Left lung (tissue), 10 donors: ENCODE results near the gene MPPED1. TPM values are rescaled to one million over a fixed set of nuclear protein-coding genes. Genes with fewer than 3 reads are reported as not detected.

Source experiments
- ATAC-seq: fragments of 200-7000 bp; cut with Tn5 transposase; one replicate; pipeline ENCODE4 v1.9.1; 2020; ENCODE audit warnings: moderate library complexity
- DNase-seq, 4 donors: peaks; one replicate each; pipeline ENCODE4 v3.0.0-alpha.2; 2013 to 2020
- H3K27ac ChIP-seq, 2 donors: fragments of 200-600 bp; sonication (generic) in 1 of 2; one replicate each; pipeline versions ENCODE4 v1.5.0 to v1.8.0; 2020 to 2021
- H3K27me3 ChIP-seq, 2 donors: fragments of 200-600 bp; sonication (generic) in 1 of 2; one replicate each; pipeline versions ENCODE4 v1.5.0 to v1.8.0; 2020 to 2021
- H3K36me3 ChIP-seq, 2 donors: fragments of 200-600 bp; sonication (generic) in 1 of 2; one replicate each; pipeline versions ENCODE4 v1.5.0 to v1.8.0; 2020 to 2021
- H3K4me1 ChIP-seq, 2 donors: fragments of 200-600 bp; one replicate each; pipeline ENCODE4 v1.8.0; 2021
- H3K4me3 ChIP-seq, 2 donors: fragments of 200-600 bp; sonication (generic) in 1 of 2; one replicate each; pipeline versions ENCODE4 v1.5.0 to v1.8.0; 2020 to 2021; ENCODE audit warnings: mild to moderate bottlenecking in 1 of 2
- H3K9me3 ChIP-seq, 2 donors: fragments of 200-600 bp; sonication (generic) in 1 of 2; one replicate each; pipeline versions ENCODE4 v1.5.0 to v1.8.0; 2020 to 2021
- intact Hi-C, 2 donors: fragments of 100-400 bp; cut with DNase I; formaldehyde crosslinking; loops; one replicate each; pipeline versions ENCODE4 v1.11.2 to v1.14.2; 2022
- polyA plus RNA-seq, 6 donors: library from polyadenylated mRNA; unstranded; fragments of 120-200 nt; gene quantifications; one replicate each; pipeline ENCODE4 v1.2.1, GENCODE V29; 2013; ENCODE audit not compliant: insufficient read length in 6 of 6
- total RNA-seq, 2 donors: library from RNA; stranded (reverse); fragmentation: NEBNext Ultra II Directional; extraction: Animal tissue kit (Norgen Biotek cat#: 25700); gene quantifications; one replicate each; pipeline ENCODE4 v1.2.1, GENCODE V29; 2021
- TF ChIP-seq, protein P1 (sequence below), 2 donors: fragments of 200-600 bp; sonication (generic) in 1 of 2; IDR thresholded peaks; one replicate each; pipeline versions ENCODE4 v1.5.0 to v1.8.0; 2021; ENCODE audit warnings: antibody characterized with exemption in 2 of 2
- donor health status: DM: no; HTN: yes; CAD: no.
- donor health status: DM: no; HTN: no; CAD: no.

The MPPED1 gene
- total and polyA plus RNA-seq, 8 donors = 0.37 to 0.67 (median 0.52) TPM; not detected in 2

GRCh38 chr22:43399980-43400358, 11.8 kb upstream of the MPPED1 start:
- intact Hi-C loops = no loop called here
- H3K4me1 ChIP-seq = no peaks in the 10 kb centered on the region
- H3K27me3 ChIP-seq = peaks cover 0 to 52% of the 10 kb centered on the region in 2 donors
- H3K4me3 ChIP-seq = no peak overlapping the region
- H3K9me3 ChIP-seq = no peaks in the 10 kb centered on the region
- ATAC-seq (no peak), DNase-seq (no peak)
- no peak overlapping the region for H3K27ac ChIP-seq
- no peaks in the 10 kb centered on the region for H3K36me3 ChIP-seq
- TF ChIP-seq, protein P1, sequence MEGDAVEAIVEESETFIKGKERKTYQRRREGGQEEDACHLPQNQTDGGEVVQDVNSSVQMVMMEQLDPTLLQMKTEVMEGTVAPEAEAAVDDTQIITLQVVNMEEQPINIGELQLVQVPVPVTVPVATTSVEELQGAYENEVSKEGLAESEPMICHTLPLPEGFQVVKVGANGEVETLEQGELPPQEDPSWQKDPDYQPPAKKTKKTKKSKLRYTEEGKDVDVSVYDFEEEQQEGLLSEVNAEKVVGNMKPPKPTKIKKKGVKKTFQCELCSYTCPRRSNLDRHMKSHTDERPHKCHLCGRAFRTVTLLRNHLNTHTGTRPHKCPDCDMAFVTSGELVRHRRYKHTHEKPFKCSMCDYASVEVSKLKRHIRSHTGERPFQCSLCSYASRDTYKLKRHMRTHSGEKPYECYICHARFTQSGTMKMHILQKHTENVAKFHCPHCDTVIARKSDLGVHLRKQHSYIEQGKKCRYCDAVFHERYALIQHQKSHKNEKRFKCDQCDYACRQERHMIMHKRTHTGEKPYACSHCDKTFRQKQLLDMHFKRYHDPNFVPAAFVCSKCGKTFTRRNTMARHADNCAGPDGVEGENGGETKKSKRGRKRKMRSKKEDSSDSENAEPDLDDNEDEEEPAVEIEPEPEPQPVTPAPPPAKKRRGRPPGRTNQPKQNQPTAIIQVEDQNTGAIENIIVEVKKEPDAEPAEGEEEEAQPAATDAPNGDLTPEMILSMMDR (IDR thresholded peaks at IDR 0.05) = no peak

GRCh38 chr22:43400449-43400848, 11.4 kb upstream of the MPPED1 start:
- no peak overlapping the region for H3K4me3 ChIP-seq
- no peaks in the 10 kb centered on the region for H3K36me3 ChIP-seq
- ATAC-seq (no peak), DNase-seq (no peak)
- TF ChIP-seq, protein P1 (IDR thresholded peaks at IDR 0.05) = no peak
- peaks cover 0 to 50% of the 10 kb centered on the region in 2 donors for H3K27me3 ChIP-seq
- intact Hi-C loops = no loop called here
- no peaks in the 10 kb centered on the region for H3K4me1 ChIP-seq
- H3K27ac ChIP-seq = no peak overlapping the region
- no peaks in the 10 kb centered on the region for H3K9me3 ChIP-seq

DNA sequence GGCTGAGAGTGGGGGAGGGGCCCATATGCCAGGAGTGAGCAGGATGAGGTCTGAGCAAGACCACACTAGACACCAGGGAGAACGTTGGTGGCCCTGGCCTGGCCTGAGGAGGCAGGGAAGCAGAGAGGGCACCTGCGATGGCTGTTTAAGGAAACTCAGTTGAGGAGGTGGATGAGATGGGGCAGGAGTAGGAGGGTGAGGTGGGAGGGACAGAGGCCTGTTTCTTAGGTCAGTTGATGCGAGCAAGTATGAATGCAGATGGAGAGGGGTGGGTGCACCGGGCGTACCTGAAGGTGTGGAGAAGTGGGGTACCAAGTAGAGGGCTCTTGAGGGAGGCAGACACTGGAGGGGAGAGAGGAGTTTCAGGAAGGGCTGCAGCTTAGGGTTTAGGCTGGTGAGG, 10.6 kb upstream of the MPPED1 start:
- TF ChIP-seq, protein P1 (IDR thresholded peaks at IDR 0.05) = no peak
- DNase-seq = no peak
- ATAC-seq = no peak
- Histone ChIP-seq H3K4me1 (no peaks in the 10 kb centered on the region), H3K9me3 (no peaks in the 10 kb centered on the region), H3K27me3 (peaks cover 0 to 49% of the 10 kb centered on the region in 2 donors), H3K4me3 (no peak overlapping the region), H3K27ac (no peak overlapping the region), H3K36me3 (no peaks in the 10 kb centered on the region)
- intact Hi-C loops = no loop called here

DNA sequence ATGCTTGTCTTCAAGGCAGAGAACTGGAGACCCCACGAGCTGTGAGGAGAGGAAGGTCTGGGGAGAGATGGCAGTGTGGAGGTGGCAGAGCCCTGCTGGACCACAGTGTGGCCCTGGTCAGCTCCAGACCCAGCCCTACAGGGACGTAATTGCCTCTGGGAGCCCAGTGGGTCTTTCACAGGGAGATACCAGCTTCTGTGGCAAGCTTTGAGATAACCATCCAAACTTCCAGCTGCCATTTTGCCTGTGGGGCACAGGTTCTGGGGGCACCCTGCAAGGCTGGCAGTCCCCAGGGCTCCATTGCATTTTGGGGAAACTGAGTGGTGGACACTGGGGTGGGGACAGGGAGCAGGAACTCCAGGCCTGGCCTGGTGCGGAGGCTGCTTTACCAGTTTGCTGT, 10.2 kb upstream of the MPPED1 start:
- H3K4me3 ChIP-seq = no peak overlapping the region
- no peaks in the 10 kb centered on the region for H3K9me3 ChIP-seq
- H3K4me1 ChIP-seq = no peaks in the 10 kb centered on the region
- ATAC-seq (no peak), DNase-seq (no peak)
- H3K27me3 ChIP-seq = peaks cover 0 to 49% of the 10 kb centered on the region in 2 donors
- TF ChIP-seq, protein P1 (IDR thresholded peaks at IDR 0.05) = no peak
- H3K36me3 ChIP-seq = no peaks in the 10 kb centered on the region
- no peak overlapping the region for H3K27ac ChIP-seq
- intact Hi-C loops = no loop called here

GRCh38 chr22:43402128-43402527, 9.7 kb upstream of the MPPED1 start:
- peaks cover 0 to 48% of the 10 kb centered on the region in 2 donors for H3K27me3 ChIP-seq
- H3K27ac ChIP-seq = no peak overlapping the region
- TF ChIP-seq, protein P1 (IDR thresholded peaks at IDR 0.05) = no peak
- H3K36me3 ChIP-seq = no peaks in the 10 kb centered on the region
- intact Hi-C loops = no loop called here
- ATAC-seq = no peak
- H3K9me3 ChIP-seq = no peaks in the 10 kb centered on the region
- H3K4me3 ChIP-seq = no peak overlapping the region
- no peaks in the 10 kb centered on the region for H3K4me1 ChIP-seq
- no peak for DNase-seq
